B cell (primary cell): ENCODE measurements around the gene SELENOI.

ENCODE experiments used
- EZH2 ChIP-seq: IDR thresholded peaks from 2 replicates; pipeline ENCODE4 v1.6.1; 2012; ENCODE audit warnings: borderline replicate concordance, low read depth, mild to moderate bottlenecking, moderate library complexity, low read length; ENCODE audit not compliant: insufficient read depth, poor library complexity, severe bottlenecking
- TF ChIP-seq, protein P1 (sequence below): fragments of 200-600 bp; IDR thresholded peaks from one replicate; pipeline ENCODE4 v1.8.0; 2022; ENCODE audit warnings: antibody characterized with exemption, mild to moderate bottlenecking

DNA sequence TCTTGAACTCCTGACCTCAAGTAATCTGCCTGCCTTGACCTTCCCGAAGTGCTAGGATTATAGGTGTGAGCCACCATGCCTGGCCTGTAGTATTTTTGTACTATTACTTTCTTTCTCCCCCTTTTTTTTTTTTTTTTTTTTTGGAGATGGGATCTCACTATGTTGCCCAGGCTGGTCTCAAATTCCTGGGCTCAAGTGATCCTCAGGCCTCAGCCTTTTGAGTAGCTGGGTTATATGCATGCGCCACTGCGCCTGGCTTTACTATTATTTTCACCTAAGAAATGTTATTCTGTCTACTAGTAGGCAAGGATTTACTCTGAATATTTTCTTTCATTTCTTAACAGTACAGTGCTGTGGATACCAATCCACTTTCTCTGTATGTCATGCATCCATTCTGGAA is 18.0 kb downstream of the SELENOI start:
- TF ChIP-seq EZH2: no peak
- TF ChIP-seq, protein P1, sequence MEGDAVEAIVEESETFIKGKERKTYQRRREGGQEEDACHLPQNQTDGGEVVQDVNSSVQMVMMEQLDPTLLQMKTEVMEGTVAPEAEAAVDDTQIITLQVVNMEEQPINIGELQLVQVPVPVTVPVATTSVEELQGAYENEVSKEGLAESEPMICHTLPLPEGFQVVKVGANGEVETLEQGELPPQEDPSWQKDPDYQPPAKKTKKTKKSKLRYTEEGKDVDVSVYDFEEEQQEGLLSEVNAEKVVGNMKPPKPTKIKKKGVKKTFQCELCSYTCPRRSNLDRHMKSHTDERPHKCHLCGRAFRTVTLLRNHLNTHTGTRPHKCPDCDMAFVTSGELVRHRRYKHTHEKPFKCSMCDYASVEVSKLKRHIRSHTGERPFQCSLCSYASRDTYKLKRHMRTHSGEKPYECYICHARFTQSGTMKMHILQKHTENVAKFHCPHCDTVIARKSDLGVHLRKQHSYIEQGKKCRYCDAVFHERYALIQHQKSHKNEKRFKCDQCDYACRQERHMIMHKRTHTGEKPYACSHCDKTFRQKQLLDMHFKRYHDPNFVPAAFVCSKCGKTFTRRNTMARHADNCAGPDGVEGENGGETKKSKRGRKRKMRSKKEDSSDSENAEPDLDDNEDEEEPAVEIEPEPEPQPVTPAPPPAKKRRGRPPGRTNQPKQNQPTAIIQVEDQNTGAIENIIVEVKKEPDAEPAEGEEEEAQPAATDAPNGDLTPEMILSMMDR: no peak
